H7 (cell line): ENCODE measurements around the gene IMPDH1. TPM values are rescaled to one million over a fixed set of nuclear protein-coding genes. Genes with fewer than 3 reads are reported as not detected.
"Not testable (repeated sequence)": the region's sequence is repeated elsewhere in the genome, so short reads cannot be mapped to it uniquely, and the experiment has no call there.

Experiments used
- DNase-seq: peaks from one replicate; pipeline ENCODE4 v3.0.0; 2012
- H3K27me3 ChIP-seq: 2 replicates; pipeline ENCODE4 v1.6.0; 2011; ENCODE audit warnings: mild to moderate bottlenecking, low read length; ENCODE audit not compliant: control insufficient read depth, insufficient read depth
- H3K36me3 ChIP-seq: replicated peaks from 2 replicates; pipeline ENCODE4 v1.5.1; 2011; ENCODE audit warnings: low read length; ENCODE audit not compliant: control insufficient read depth, insufficient read depth
- H3K4me3 ChIP-seq: 2 replicates; pipeline ENCODE4 v1.5.1; 2011; ENCODE audit warnings: low read depth, mild to moderate bottlenecking, control low read depth, low read length, moderate library complexity; ENCODE audit not compliant: insufficient read depth
- total RNA-seq: library from RNA; depleted of rRNA; stranded (reverse); fragments of >200 nt; shearing (Covaris generic); gene quantifications from 2 replicates; pipeline ENCODE4 v1.2.3, GENCODE V29; 2014; rRNA removed

The IMPDH1 gene
- total RNA-seq, result 27.2 and 45.7 TPM in 2 replicates

- peaks cover 61% of the 10 kb centered on the region for H3K27me3 ChIP-seq
- H3K36me3 ChIP-seq, result no peaks in the 10 kb centered on the region
- H3K4me3 ChIP-seq, result peak within 1 kb of the TSS; percentile 67
- DNase-seq, result peak; percentile 100
Observed at GRCh38 chr7:128409596-128410450, at the start of gene IMPDH1. Gene IMPDH1, minus strand, starts transcription at chr7:128409982. Its CDS starts 81 bp downstream, at chr7:128409901.

- Histone ChIP-seq H3K27me3 (no peaks in the 10 kb centered on the region), H3K4me3 (no peak overlapping the region), H3K36me3 (peaks cover 5% of the 10 kb centered on the region)
- peak; percentile 83 for DNase-seq
Observed at GRCh38 chr7:128459394-128459878, 49.7 kb upstream of the IMPDH1 start.

- peaks cover 5% of the 10 kb centered on the region for H3K36me3 ChIP-seq
- H3K27me3 ChIP-seq, result no peaks in the 10 kb centered on the region
- H3K4me3 ChIP-seq, result no peak overlapping the region
- DNase-seq, result no peak
Observed at GRCh38 chr7:128458956-128459355, 49.2 kb upstream of the IMPDH1 start.

GRCh38 chr7:128457385-128457784 lies 47.6 kb upstream of the IMPDH1 start:
- DNase-seq, H3K36me3 ChIP-seq, H3K27me3 ChIP-seq, H3K4me3 ChIP-seq: not testable (repeated sequence)

GRCh38 chr7:128456255-128456725 lies 46.5 kb upstream of the IMPDH1 start:
- Histone ChIP-seq H3K36me3 (peaks cover 5% of the 10 kb centered on the region), H3K27me3 (no peaks in the 10 kb centered on the region), H3K4me3 (peak overlapping the region; percentile 93)
- DNase-seq, result no peak

- peak; percentile 95 for DNase-seq
- Histone ChIP-seq H3K4me3 (peak within 1 kb of the TSS; percentile 93), H3K36me3 (peaks cover 5% of the 10 kb centered on the region), H3K27me3 (no peaks in the 10 kb centered on the region)
Observed at GRCh38 chr7:128455543-128456254, 45.9 kb upstream of the IMPDH1 start, which contains the start of gene HILPDA. Gene HILPDA, plus strand, starts transcription at chr7:128455878. Its CDS starts 1,391 bp downstream, at chr7:128457269.

GRCh38 chr7:128454808-128455542 lies 45.2 kb upstream of the IMPDH1 start:
- Histone ChIP-seq H3K27me3 (no peaks in the 10 kb centered on the region), H3K4me3 (peak overlapping the region; percentile 93), H3K36me3 (peaks cover 5% of the 10 kb centered on the region)
- no peak for DNase-seq

GRCh38 chr7:128453836-128454804 lies 44.3 kb upstream of the IMPDH1 start:
- peak; percentile 90 for DNase-seq
- Histone ChIP-seq H3K4me3 (peak overlapping the region; percentile 39), H3K36me3 (peaks cover 5% of the 10 kb centered on the region)

GRCh38 chr7:128452552-128452951 lies 42.8 kb upstream of the IMPDH1 start:
- DNase-seq, result no peak
- H3K27me3 ChIP-seq, result no peaks in the 10 kb centered on the region
- no peak overlapping the region for H3K4me3 ChIP-seq
- peaks cover 3% of the 10 kb centered on the region for H3K36me3 ChIP-seq

More at GRCh38 chr7:128453836-128454804, 44.3 kb upstream of the IMPDH1 start:
- H3K27me3 ChIP-seq, result no peaks in the 10 kb centered on the region

GRCh38 chr7:128450913-128451312 lies 41.1 kb upstream of the IMPDH1 start:
- no peak overlapping the region for H3K4me3 ChIP-seq
- H3K36me3 ChIP-seq, result no peaks in the 10 kb centered on the region
- no peak for DNase-seq
- no peaks in the 10 kb centered on the region for H3K27me3 ChIP-seq

- Histone ChIP-seq H3K27me3 (no peaks in the 10 kb centered on the region), H3K36me3 (no peaks in the 10 kb centered on the region)
- no peak for DNase-seq
Observed at GRCh38 chr7:128450409-128450808, 40.6 kb upstream of the IMPDH1 start.

GRCh38 chr7:128448751-128449302 lies 39.0 kb upstream of the IMPDH1 start:
- no peaks in the 10 kb centered on the region for H3K36me3 ChIP-seq
- no peak for DNase-seq

More at GRCh38 chr7:128450409-128450808, 40.6 kb upstream of the IMPDH1 start:
- no peak overlapping the region for H3K4me3 ChIP-seq

GRCh38 chr7:128447941-128448564 lies 38.3 kb upstream of the IMPDH1 start:
- Histone ChIP-seq H3K4me3 (no peak overlapping the region), H3K27me3 (no peaks in the 10 kb centered on the region)
- no peak for DNase-seq

More at GRCh38 chr7:128448751-128449302, 39.0 kb upstream of the IMPDH1 start:
- no peak overlapping the region for H3K4me3 ChIP-seq
- no peaks in the 10 kb centered on the region for H3K27me3 ChIP-seq

More at GRCh38 chr7:128447941-128448564, 38.3 kb upstream of the IMPDH1 start:
- no peaks in the 10 kb centered on the region for H3K36me3 ChIP-seq
